Stimulated activated CD8-positive, alpha-beta memory T cell treated with anti-CD3 and anti-CD28 coated beads, Interleukin-2, amount 100 ng/mL, for 1 hour (primary cell): ENCODE results near the gene SIRT2.
"Not testable (repeated sequence)": the region's sequence is repeated elsewhere in the genome, so short reads cannot be mapped to it uniquely, and the experiment has no call there.

ENCODE experiments used
- DNase-seq, 2 donors: peaks; one replicate each; pipeline ENCODE4 v3.0.0-alpha.2; 2020; ENCODE audit warnings: low read depth in 2 of 2

Gene SIRT2

DNA sequence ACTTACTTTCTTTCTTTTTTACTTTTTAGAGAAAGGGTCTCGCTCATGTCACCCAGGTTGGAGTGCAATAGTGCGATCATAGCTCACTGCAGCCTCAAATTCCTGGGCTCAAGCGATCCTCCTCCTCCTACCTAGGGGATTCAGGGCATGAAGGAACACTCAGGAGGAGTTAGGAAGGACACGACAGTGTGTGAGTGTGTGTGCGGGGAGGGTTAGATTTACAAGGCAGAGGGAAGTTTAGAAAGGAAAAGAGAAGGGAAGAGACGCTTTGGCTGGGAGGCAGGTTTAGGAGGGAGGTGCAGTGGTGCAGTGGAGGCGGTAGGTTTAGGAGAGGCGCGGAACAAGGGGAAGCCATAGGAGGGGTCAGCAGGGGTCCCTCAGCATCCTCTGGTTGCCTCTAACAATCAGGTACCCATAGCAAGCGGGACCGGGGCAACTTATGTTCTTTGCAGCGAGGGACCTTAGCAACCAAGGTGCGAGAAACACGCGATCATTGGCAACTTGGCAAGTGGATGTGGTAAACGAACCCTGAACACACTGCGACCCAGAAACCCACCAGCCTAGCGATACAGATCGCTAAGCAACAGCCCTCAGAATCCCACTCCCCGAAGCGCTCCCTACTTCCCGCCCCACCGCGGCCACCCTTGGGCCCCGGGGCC is 501 bp downstream of the SIRT2 start:
- DNase-seq, result peak in 1 of 2 donors; percentile 9

- DNase-seq, result no peak
Measured at GRCh38 chr19:38894968-38895367, 4.5 kb downstream of the SIRT2 start.

DNA sequence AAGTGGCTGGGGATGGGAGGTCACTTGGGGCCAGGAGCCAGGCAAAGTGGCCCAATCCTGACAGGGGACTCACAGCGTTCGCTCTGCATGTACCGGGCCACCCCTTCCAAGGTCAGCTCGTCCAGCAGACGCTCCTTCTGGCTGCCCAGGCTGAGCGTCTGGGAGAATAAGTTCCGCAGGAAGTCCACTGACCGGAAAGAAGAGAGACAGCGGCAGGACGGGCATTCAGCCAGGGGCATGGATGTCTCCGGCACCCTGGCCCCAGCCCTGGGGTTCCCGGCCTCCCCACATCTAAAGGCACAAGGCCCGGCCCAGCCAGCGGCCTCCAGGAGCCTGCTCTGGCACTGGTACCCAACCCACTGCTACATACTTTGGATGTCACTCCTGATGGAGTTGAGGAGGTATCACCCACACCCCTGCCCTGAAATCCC is 6.1 kb downstream of the SIRT2 start:
- DNase-seq, result no peak

GRCh38 chr19:38892841-38893240 is 6.6 kb downstream of the SIRT2 start:
- no peak for DNase-seq

DNA sequence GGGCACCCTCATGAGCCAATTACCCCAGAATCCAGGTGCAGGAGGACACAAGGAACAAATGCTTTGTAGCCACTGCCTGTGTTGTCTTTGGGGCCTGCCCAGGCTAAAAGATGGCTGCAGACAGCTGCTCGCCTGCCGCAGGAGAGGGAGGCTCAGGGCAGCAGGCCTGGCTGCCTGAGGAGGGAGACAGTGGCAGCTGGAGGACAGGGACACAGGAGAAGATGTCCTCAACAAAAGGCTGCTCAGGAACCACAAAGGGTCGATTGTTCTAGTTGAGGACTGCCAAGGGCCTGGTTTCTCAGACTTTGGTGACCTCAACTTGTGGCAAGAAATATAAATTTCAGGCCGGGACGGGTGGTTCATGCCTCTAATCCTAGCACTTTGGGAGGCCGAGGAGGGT is 7.6 kb downstream of the SIRT2 start:
- no peak for DNase-seq

DNA sequence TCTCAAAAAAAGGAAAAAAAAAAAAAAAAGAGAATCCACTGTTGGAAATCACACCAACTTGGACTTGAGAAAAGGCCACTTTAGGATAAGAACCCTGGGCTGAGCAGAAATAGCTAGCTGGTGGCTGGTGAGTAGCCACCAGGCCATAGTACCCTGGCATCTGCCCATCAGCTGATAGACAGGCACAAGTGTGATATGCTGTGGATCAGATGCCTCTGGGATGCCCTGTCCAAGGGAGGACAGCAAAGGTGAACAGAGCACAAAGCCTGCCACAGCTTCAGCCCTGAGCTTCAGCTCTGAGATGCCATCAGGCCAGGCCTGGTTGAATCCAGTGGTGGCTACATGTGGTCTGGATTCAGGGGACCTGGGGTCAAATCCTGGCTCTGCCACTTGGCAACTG is 8.7 kb downstream of the SIRT2 start:
- DNase-seq, result no peak

DNA sequence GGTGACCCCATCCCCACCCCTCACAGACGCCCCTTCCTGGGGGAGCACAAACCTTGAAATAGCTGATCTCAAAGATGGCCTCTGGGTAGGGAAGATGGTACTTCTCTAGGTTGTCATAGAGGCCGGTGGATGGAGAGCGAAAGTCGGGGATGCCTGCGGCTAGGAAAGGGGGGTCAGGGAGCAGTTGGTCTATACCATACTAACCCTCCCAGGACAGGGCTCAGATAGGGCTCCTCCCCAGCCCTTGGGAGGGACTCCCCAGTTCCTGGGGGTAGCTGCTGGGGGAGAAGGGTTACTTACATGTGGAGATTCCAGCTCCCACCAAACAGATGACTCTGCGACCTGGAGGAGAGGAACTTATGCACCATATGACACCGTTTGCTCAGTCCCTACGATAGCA is 9.6 kb downstream of the SIRT2 start:
- no peak for DNase-seq

GRCh38 chr19:38888876-38889275 is 10.5 kb downstream of the SIRT2 start:
- DNase-seq, result no peak

GRCh38 chr19:38884691-38885090 is 14.7 kb downstream of the SIRT2 start:
- DNase-seq, result not testable (repeated sequence)

DNA sequence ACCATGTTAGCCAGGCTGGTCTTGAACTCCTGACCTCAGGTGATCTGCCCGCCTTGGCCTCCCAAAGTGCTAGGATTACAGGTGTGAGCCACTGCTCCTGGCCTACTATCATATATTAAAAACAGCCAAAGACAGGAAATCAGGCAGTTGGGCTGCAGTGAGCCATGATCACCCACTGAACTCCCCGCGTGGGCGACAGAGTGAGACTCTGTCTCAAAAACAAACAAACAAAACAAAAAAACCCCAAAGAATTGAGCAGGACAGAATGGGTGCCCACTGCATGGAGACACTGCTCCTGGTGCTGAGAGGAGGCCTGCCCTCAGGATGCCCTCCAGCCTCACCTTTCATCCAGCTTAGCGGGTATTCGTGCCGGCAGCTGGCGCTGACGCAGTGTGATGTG is 16.1 kb downstream of the SIRT2 start:
- DNase-seq, result no peak

DNA sequence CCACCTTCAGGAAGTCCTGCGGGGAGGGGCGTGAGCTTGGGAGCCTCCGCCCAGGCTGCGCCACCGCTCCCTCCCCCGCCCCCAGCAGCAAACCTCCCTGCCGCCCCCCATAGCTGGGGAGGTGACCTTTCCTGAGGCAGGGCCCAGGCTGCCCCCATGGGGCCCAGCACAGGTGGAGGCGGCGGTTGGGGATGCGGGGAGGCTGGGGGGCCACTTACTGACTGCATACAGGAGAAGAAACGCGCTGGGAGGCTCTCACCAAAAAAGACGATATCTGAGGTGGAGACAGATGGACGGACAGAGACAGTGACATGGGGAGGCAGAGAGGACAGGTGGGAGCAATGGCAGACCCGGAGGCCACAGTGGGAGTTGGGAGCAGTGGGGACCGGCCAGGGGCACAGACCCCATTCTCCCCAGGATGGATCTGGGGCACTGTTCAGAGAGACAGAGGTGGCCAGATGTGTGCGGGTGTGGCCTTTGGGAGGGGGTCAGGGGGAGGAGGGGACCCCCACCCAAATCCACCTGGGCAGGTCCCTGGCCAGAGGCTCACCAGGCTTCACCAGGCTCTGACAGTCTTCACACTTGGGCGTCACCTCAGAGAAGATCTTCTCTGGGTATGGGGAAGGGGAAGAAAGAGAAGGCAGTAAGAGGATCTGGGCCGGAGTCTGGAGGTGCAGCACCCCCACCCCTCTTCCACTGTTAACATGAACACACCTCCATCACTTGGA is 18.4 kb downstream of the SIRT2 start:
- no peak for DNase-seq

- DNase-seq, result no peak
Measured at GRCh38 chr19:38880076-38880881, 19.1 kb downstream of the SIRT2 start.

DNA sequence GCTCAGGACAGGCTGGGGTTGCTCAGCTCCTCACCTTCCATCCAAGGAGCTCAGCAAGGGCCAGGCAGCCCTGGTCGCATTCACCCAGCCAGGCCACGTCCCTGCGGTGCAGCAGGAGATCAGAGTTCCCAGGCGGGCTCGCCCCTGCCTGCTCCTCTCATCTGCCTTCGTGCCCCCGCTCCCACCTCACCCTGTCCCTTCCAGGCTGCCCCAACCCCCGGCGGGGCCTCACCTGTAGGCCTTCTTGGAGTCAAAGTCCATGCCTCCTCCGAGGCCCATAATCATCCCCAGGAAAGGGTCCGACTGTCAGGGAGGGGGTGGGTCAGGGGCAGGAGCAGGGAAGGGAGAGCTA is 20.0 kb downstream of the SIRT2 start:
- no peak for DNase-seq

- no peak for DNase-seq
Measured at GRCh38 chr19:38878575-38879399, 20.6 kb downstream of the SIRT2 start.

DNA sequence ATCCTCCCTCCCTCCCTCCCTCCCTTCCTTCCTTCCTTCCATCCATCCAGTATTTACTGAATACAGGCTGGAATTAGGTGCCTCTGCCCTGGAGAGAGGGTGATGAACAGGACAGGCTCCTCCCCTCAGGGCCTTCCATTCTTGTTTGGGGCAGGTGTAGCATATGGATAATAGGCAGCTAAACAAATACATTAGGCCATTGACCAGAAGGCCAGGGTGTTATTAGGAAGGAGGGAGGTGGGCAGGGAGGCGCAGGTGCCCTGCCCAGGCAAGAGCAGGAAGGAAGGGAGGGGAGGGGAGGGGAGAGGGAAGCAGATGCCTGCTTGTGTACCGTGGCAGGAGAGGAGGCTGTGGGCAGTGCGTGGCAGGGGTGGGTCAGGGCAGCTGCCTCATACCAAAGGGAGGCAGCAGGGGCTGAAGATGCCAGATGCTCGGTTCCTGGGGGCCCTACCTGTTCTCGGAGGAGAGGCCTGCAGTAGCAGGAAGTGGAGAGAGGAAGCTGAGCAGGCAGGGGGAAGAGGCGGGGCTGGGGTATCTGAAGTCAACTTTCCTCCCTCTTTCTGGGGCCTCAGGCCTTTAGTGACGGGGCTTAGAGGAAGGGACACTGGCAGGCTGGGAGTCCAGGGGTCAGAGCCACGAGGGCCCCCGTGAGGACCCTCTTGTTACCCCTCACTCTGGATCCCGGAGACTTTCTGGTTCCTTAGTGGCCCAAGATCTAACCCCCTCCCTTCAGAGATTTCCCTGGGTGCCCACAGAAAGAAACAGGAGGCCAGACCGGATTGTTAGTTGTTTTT is 21.4 kb downstream of the SIRT2 start, which contains the start of gene RINL:
Gene RINL (minus strand): TSS at position 495 of the 794 bp plus-strand sequence. CDS start 1,533 bp downstream, outside the sequence.
- DNase-seq, result peak; percentile 46 to 51

DNA sequence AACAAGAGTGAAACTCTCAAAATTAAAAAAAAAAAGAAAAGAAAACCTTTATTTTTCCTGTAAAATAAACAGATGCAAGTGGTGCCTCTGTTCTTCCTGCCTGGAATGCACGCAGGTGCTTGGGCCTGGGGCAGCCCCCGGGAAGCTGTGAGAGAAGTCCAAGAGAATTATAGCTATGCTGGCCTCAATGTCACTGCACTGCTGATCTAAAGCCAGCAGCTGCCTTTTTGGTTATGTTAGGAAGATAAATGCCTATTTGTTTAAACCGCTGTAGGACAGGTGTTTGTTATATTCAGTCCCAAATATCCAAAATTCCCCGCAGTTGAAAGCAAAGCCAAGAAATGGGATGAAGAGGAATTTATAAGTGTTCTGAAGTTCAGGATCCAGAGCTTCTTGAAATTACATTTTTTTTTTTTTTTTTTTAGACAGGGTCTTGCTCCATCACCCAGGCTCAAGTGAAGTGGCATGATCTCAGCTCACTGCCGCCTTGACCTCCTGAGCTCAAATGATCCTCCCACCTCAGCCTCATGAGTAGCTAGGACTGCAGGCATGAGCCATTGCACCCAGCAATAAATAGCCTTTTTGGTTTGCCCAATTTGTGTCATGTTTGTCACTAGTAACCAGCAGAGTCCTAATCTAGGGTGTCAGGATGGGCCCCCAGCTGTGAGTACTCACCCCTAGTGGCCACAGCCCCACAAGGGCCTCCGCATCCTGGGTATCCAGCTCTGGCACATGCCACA is 23.6 kb downstream of the SIRT2 start:
- DNase-seq, result no peak

DNA sequence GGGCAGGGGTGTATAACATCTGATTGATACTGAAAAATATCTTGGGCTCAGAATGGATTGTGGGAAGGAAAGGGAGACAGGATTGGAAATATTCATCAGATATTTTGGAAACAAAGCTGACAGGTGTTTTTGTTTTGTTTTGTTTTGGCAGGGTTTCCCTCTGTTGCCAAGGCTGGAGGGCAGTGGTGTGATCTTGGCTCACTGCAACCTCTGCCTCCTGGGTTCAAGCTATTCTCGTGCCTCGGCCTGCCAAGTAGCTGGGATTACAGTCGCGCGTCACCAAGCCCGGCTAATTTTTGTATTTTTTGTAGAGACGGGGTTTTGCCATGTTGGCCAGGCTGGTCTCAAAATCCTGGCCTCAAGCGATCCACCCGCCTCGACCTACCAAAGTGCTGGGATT is 26.0 kb downstream of the SIRT2 start:
- not testable (repeated sequence) for DNase-seq

DNA sequence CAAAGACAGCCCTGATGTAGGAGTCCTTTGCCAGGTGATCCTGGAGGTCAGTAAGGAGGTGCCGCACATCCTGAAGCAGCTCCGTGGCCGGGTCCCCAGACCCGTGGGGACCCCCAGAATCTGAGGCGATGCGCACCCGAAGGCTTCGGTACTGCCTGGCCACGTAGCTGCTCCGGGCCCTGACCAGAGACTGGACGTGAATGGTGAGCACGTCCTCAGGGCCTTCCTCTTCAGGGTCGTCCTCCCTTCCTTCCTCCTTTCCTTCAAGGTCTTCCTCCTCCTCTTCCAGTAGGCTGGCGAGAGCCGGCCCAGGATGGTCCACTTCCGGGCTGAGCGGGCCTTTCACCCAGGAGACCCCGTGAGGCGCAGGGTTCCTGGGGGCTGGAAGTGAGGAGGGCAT is 28.8 kb downstream of the SIRT2 start:
- no peak for DNase-seq

DNA sequence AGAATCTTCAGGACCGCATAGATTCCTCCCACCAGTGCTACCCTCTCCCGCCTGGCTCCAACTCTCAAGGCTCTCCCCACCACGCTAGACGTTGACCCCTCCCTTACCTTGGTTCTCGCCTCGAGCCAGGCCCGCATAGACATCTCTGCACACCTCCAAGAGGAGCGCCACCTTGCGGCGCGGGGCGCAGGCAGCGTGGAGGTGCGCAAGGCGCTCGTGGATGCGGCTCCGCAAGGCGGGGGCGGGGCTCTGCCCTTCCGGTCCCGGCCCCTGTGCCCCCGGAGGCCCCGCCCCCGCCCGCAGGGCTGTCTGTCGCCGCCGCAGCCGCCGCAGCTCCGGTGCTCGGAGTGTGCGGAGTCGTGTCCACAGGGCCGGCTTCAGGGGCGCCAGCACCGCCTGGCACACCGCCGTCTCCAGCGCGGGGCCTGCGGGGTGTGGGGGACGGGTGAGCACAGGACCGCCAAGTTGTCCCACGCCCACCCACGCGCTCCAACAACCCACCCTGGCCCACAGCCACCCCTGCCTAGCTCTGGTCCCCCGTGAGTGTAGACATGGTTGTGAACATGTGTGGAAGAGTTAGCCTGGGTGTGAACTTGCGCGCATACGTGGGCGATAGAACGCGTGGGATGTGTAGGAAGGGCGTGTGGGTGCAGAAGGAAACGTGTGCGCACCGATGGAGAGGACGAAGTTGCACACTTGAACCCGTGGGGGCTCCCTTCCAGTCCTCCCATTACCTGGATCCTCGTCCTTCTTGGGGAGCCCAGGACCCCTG is 29.4 kb downstream of the SIRT2 start:
- DNase-seq, result peak; percentile 84 to 88
